ENCODE data around the gene PPP3CA. TPM values are rescaled to one million over a fixed set of nuclear protein-coding genes. Genes with fewer than 3 reads are reported as not detected.
A peak's percentile ranks its signal among the peaks of the same experiment; 100 is the strongest.

PPP3CA gene
- total and polyA plus RNA-seq, 3 experiments from 2014 or later, result 6.9 to 30.7 (median 30.0) TPM

- DNase-seq, result no peak
- Mint-ChIP-seq H3K4me3 (no peak overlapping the region), H3K36me3 (no peaks in the 10 kb centered on the region), H3K27ac (no peak overlapping the region), H3K9me3 (no peaks in the 10 kb centered on the region), H3K4me1 (no peaks in the 10 kb centered on the region), H3K27me3 (peaks cover 5 to 6% of the 10 kb centered on the region in 2 donors)
- H3K27ac ChIP-seq (ENCODE audit: low read depth, low read length), result no peak overlapping the region
- CTCF ChIA-PET, result no interaction called here
- H3K27me3 ChIP-seq (ENCODE audit: insufficient read depth, low read length, poor library complexity, severe bottlenecking), result no peaks in the 10 kb centered on the region
- H3K4me3 ChIP-seq (ENCODE audit: low read length), result no peak overlapping the region
- H3K36me3 ChIP-seq (ENCODE audit: insufficient read depth, low read length), result no peaks in the 10 kb centered on the region
- H3K9me3 ChIP-seq (ENCODE audit: low read length), result no peaks in the 10 kb centered on the region
- H3K4me1 ChIP-seq (ENCODE audit: insufficient read depth, low read length), result no peaks in the 10 kb centered on the region
- POLR2A ChIA-PET, result no interaction called here
Observed at GRCh38 chr4:101355246-101355645, 7.9 kb upstream of the PPP3CA start.

- H3K36me3 Mint-ChIP-seq, result peaks cover 0 to 16% (median 0%) of the 10 kb centered on the region in 3 donors
- no peaks in the 10 kb centered on the region for H3K36me3 ChIP-seq (ENCODE audit: insufficient read depth, low read length)
- H3K4me3 Mint-ChIP-seq, result peak overlapping the region in 1 of 7 donors; percentile 91
- no peaks in the 10 kb centered on the region for H3K27me3 ChIP-seq (ENCODE audit: insufficient read depth, low read length, poor library complexity, severe bottlenecking)
- DNase-seq, result no peak
- ChIA-PET POLR2A (no interaction called here), CTCF (interaction anchor here (2.6 to 4.2 kb wide), 2 partner anchors 22 to 69 kb away, joined by 14 to 22 read pairs; no protein-coding TSS in a partner anchor)
- no peak overlapping the region for H3K4me3 ChIP-seq (ENCODE audit: low read length)
- H3K4me1 Mint-ChIP-seq, result peaks cover 23 to 25% (median 24%) of the 10 kb centered on the region in 3 donors
- no peak overlapping the region for H3K27ac ChIP-seq (ENCODE audit: low read depth, low read length)
- H3K9me3 Mint-ChIP-seq, result no peaks in the 10 kb centered on the region
- H3K9me3 ChIP-seq (ENCODE audit: low read length), result no peaks in the 10 kb centered on the region
- H3K27ac Mint-ChIP-seq, result no peak overlapping the region
- peaks cover 0 to 9% of the 10 kb centered on the region in 2 donors for H3K27me3 Mint-ChIP-seq
- H3K4me1 ChIP-seq (ENCODE audit: insufficient read depth, low read length), result peaks cover 18% of the 10 kb centered on the region
Observed at GRCh38 chr4:101349801-101350064, 2.4 kb upstream of the PPP3CA start.

GRCh38 chr4:101348995-101349800 lies 1.9 kb upstream of the PPP3CA start:
- no peaks in the 10 kb centered on the region for H3K9me3 Mint-ChIP-seq
- peak overlapping the region; percentile 91 to 99 (median 96) for H3K4me3 Mint-ChIP-seq
- Histone ChIP-seq H3K27me3 (ENCODE audit: insufficient read depth, low read length, poor library complexity, severe bottlenecking) (no peaks in the 10 kb centered on the region), H3K36me3 (ENCODE audit: insufficient read depth, low read length) (no peaks in the 10 kb centered on the region), H3K9me3 (ENCODE audit: low read length) (no peaks in the 10 kb centered on the region), H3K4me1 (ENCODE audit: insufficient read depth, low read length) (peaks cover 23% of the 10 kb centered on the region), H3K27ac (ENCODE audit: low read depth, low read length) (no peak overlapping the region), H3K4me3 (ENCODE audit: low read length) (no peak overlapping the region)
- H3K27ac Mint-ChIP-seq, result peak overlapping the region in 5 of 8 donors; percentile 12 to 97 (median 79)
- ChIA-PET CTCF (interaction anchor here (1.4 to 4.2 kb wide), 3 partner anchors 13 to 70 kb away, joined by 3 to 22 read pairs (median 14); no protein-coding TSS in a partner anchor), POLR2A (interaction anchor here (0.8 to 3.9 kb wide), 3 partner anchors 21 to 246 kb away, joined by 3 to 21 read pairs (median 6); no protein-coding TSS in a partner anchor)
- H3K36me3 Mint-ChIP-seq, result peaks cover 0 to 16% (median 0%) of the 10 kb centered on the region in 3 donors
- peaks cover 0 to 3% of the 10 kb centered on the region in 2 donors for H3K27me3 Mint-ChIP-seq
- H3K4me1 Mint-ChIP-seq, result peaks cover 28 to 31% (median 29%) of the 10 kb centered on the region in 3 donors
- DNase-seq, result no peak

GRCh38 chr4:101348367-101348827 lies 1.1 kb upstream of the PPP3CA start:
- peak overlapping the region; percentile 80 for H3K27ac ChIP-seq (ENCODE audit: low read depth, low read length)
- Mint-ChIP-seq H3K4me1 (peaks cover 32 to 39% (median 37%) of the 10 kb centered on the region in 3 donors), H3K4me3 (peak overlapping the region; percentile 91 to 99 (median 96)), H3K36me3 (peaks cover 0 to 16% (median 0%) of the 10 kb centered on the region in 3 donors), H3K27me3 (peaks cover 0 to 3% of the 10 kb centered on the region in 2 donors), H3K27ac (peak overlapping the region; percentile 93 to 98 (median 95)), H3K9me3 (no peaks in the 10 kb centered on the region)
- peak overlapping the region; percentile 98 for H3K4me3 ChIP-seq (ENCODE audit: low read length)
- peaks cover 26% of the 10 kb centered on the region for H3K4me1 ChIP-seq (ENCODE audit: insufficient read depth, low read length)
- H3K27me3 ChIP-seq (ENCODE audit: insufficient read depth, low read length, poor library complexity, severe bottlenecking), result no peaks in the 10 kb centered on the region
- no peaks in the 10 kb centered on the region for H3K9me3 ChIP-seq (ENCODE audit: low read length)
- ChIA-PET CTCF (interaction anchor here (0.9 to 4.2 kb wide), 7 partner anchors 12 to 500 kb away, joined by 3 to 22 read pairs (median 4); no protein-coding TSS in a partner anchor), POLR2A (interaction anchor here (2.1 to 3.9 kb wide), 3 partner anchors 20 to 329 kb away, joined by 6 to 21 read pairs (median 18); no protein-coding TSS in a partner anchor)
- peak in 1 of 5 donors; percentile 1 for DNase-seq
- H3K36me3 ChIP-seq (ENCODE audit: insufficient read depth, low read length), result no peaks in the 10 kb centered on the region

- CTCF ChIA-PET, result interaction anchor here (0.9 to 4.2 kb wide), 10 partner anchors 10 to 499 kb away, joined by 3 to 22 read pairs (median 3); no protein-coding TSS in a partner anchor
Observed at GRCh38 chr4:101347557-101348366, 436 bp upstream of the PPP3CA start.

GRCh38 chr4:101346351-101347266 lies 717 bp downstream of the PPP3CA start:
- Histone ChIP-seq H3K9me3 (ENCODE audit: low read length) (no peaks in the 10 kb centered on the region), H3K4me1 (ENCODE audit: insufficient read depth, low read length) (peaks cover 26% of the 10 kb centered on the region), H3K36me3 (ENCODE audit: insufficient read depth, low read length) (no peaks in the 10 kb centered on the region), H3K4me3 (ENCODE audit: low read length) (peak overlapping the region; percentile 51), H3K27ac (ENCODE audit: low read depth, low read length) (peak overlapping the region; percentile 71), H3K27me3 (ENCODE audit: insufficient read depth, low read length, poor library complexity, severe bottlenecking) (no peaks in the 10 kb centered on the region)
- H3K27me3 Mint-ChIP-seq, result peaks cover 0 to 3% of the 10 kb centered on the region in 2 donors
- no peaks in the 10 kb centered on the region for H3K9me3 Mint-ChIP-seq
- peak overlapping the region; percentile 91 to 99 (median 96) for H3K4me3 Mint-ChIP-seq
- H3K4me1 Mint-ChIP-seq, result peaks cover 43 to 54% (median 53%) of the 10 kb centered on the region in 3 donors
- DNase-seq, result peak; percentile 53 to 76 (median 71)
- ChIA-PET POLR2A (interaction anchor here (0.6 to 3.9 kb wide), 8 partner anchors 12 to 410 kb away, joined by 3 to 21 read pairs (median 3); no protein-coding TSS in a partner anchor), CTCF (interaction anchor here (0.5 to 4.2 kb wide), 6 partner anchors 9 to 327 kb away, joined by 3 to 22 read pairs (median 4); no protein-coding TSS in a partner anchor)
- peaks cover 0 to 16% (median 0%) of the 10 kb centered on the region in 3 donors for H3K36me3 Mint-ChIP-seq
- H3K27ac Mint-ChIP-seq, result peak overlapping the region; percentile 91 to 97 (median 94)

More at GRCh38 chr4:101347557-101348366, 436 bp upstream of the PPP3CA start:
- Mint-ChIP-seq H3K9me3 (no peaks in the 10 kb centered on the region), H3K4me3 (peak overlapping the region; percentile 91 to 99 (median 96)), H3K27ac (peak overlapping the region; percentile 93 to 98 (median 95)), H3K4me1 (peaks cover 38 to 45% (median 43%) of the 10 kb centered on the region in 3 donors), H3K36me3 (peaks cover 0 to 16% (median 0%) of the 10 kb centered on the region in 3 donors), H3K27me3 (peaks cover 0 to 3% of the 10 kb centered on the region in 2 donors)
- no peaks in the 10 kb centered on the region for H3K27me3 ChIP-seq (ENCODE audit: insufficient read depth, low read length, poor library complexity, severe bottlenecking)
- no peaks in the 10 kb centered on the region for H3K9me3 ChIP-seq (ENCODE audit: low read length)
- POLR2A ChIA-PET, result interaction anchor here (0.6 to 3.9 kb wide), 7 partner anchors 20 to 328 kb away, joined by 3 to 21 read pairs (median 5); no protein-coding TSS in a partner anchor
- DNase-seq, result peak; percentile 97 to 99 (median 99)
- peaks cover 26% of the 10 kb centered on the region for H3K4me1 ChIP-seq (ENCODE audit: insufficient read depth, low read length)
- peak overlapping the region; percentile 98 for H3K4me3 ChIP-seq (ENCODE audit: low read length)
- H3K36me3 ChIP-seq (ENCODE audit: insufficient read depth, low read length), result no peaks in the 10 kb centered on the region
- peak overlapping the region; percentile 80 for H3K27ac ChIP-seq (ENCODE audit: low read depth, low read length)
